Endothelial cell of umbilical vein (primary cell): Measurements from ENCODE around the gene RNF126.
"Not testable (repeated sequence)": the region's sequence is repeated elsewhere in the genome, so short reads cannot be mapped to it uniquely, and the experiment has no call there.

ENCODE experiments used
- CTCF ChIP-seq, 2 donors: IDR thresholded peaks; 1 replicate in 1 of 2; 2 replicates in 1 of 2; pipeline ENCODE4 v1.5.1; 2011; ENCODE audit warnings: low read length in 2 of 2, mild to moderate bottlenecking in 2 of 2, moderate library complexity in 2 of 2, control low read depth in 1 of 2, inconsistent platforms in 1 of 2, low read depth in 1 of 2; ENCODE audit not compliant: insufficient read depth in 1 of 2; ENCODE audit errors: extremely low read depth in 1 of 2
- EZH2 ChIP-seq: IDR thresholded peaks from 2 replicates; pipeline ENCODE4 v1.6.1; 2012; ENCODE audit warnings: borderline replicate concordance, low read depth, mild to moderate bottlenecking, moderate library complexity, low read length, inconsistent platforms; ENCODE audit not compliant: severe bottlenecking
- FOS ChIP-seq: IDR thresholded peaks from 2 replicates; pipeline ENCODE4 v1.6.1; 2011; ENCODE audit warnings: mild to moderate bottlenecking, low read length, moderate library complexity, borderline replicate concordance; ENCODE audit not compliant: insufficient read depth
- MYC ChIP-seq: IDR thresholded peaks from one replicate; pipeline ENCODE4 v1.6.1; 2011; ENCODE audit warnings: mild to moderate bottlenecking, low read depth, low read length
- POLR2A ChIP-seq: IDR thresholded peaks from 2 replicates; pipeline ENCODE4 v1.6.1; 2012; ENCODE audit warnings: low read depth, mild to moderate bottlenecking, control low read depth, low read length
- POLR2AphosphoS5 ChIP-seq: IDR thresholded peaks from 2 replicates; pipeline ENCODE4 v1.6.1; 2012; ENCODE audit warnings: low read depth, mild to moderate bottlenecking, control low read depth, low read length, moderate library complexity; ENCODE audit not compliant: insufficient read depth

GRCh38 chr19:603302-603639, 59.7 kb downstream of the RNF126 start:
- TF ChIP-seq CTCF (IDR thresholded peaks at IDR 0.05; ENCODE audit: extremely low read depth in 1 of 2, insufficient read depth in 1 of 2, low read depth in 1 of 2, low read length in 2 of 2); EZH2; POLR2AphosphoS5; POLR2A; MYC; FOS: not testable (repeated sequence)
